OCI-LY3 (cell line): ENCODE data around the gene EPO.

ENCODE experiments used
- H2AFZ ChIP-seq: fragments of 200-600, 300-600 bp; shearing (Covaris generic); 2 replicates; pipeline ENCODE4 v1.6.0; 2014; ENCODE audit warnings: antibody characterized with exemption, low read depth, low read length
- H3K27ac ChIP-seq: fragments of 200-600, 300-600 bp; sonication (generic); 2 replicates; pipeline ENCODE4 v1.5.1; 2014; ENCODE audit warnings: mild to moderate bottlenecking, low read length, moderate library complexity, mixed read lengths
- H3K27me3 ChIP-seq: fragments of 200-600, 300-600 bp; sonication (generic); 2 replicates; pipeline ENCODE4 v1.6.1; 2014; ENCODE audit warnings: low read depth, low read length, mixed read lengths
- H3K36me3 ChIP-seq: fragments of 200-600, 300-600 bp; sonication (generic); replicated peaks from 2 replicates; pipeline ENCODE3; 2014; ENCODE audit warnings: low read depth, low read length, mixed read lengths
- H3K4me1 ChIP-seq: fragments of 300-600, 200-600 bp; sonication (generic); 2 replicates; pipeline ENCODE4 v1.6.1; 2014; ENCODE audit warnings: low read length, mixed read lengths
- H3K4me2 ChIP-seq: fragments of 200-600, 300-600 bp; sonication (generic); 2 replicates; pipeline ENCODE4 v1.6.1; 2014; ENCODE audit warnings: low read length, mixed read lengths
- H3K4me3 ChIP-seq: fragments of 300-600, 200-600 bp; sonication (generic); 2 replicates; pipeline ENCODE4 v1.5.1; 2014; ENCODE audit warnings: antibody characterized with exemption, mild to moderate bottlenecking, low read length, moderate library complexity
- H3K79me2 ChIP-seq: fragments of 300-600, 200-600 bp; shearing (Covaris generic); 2 replicates; pipeline ENCODE4 v1.6.1; 2014; ENCODE audit warnings: mild to moderate bottlenecking, low read length, mixed read lengths
- H3K9ac ChIP-seq: fragments of 300-600, 200-600 bp; shearing (Covaris generic); 2 replicates; pipeline ENCODE4 v1.6.0; 2014; ENCODE audit warnings: mild to moderate bottlenecking, low read length, moderate library complexity
- H3K9me3 ChIP-seq: fragments of 200-600, 300-600 bp; shearing (Covaris generic); 2 replicates; pipeline ENCODE4 v1.6.1; 2014; ENCODE audit warnings: low read length, mixed read lengths; ENCODE audit not compliant: insufficient read depth
- H4K20me1 ChIP-seq: fragments of 200-600, 300-600 bp; sonication (generic); 2 replicates; pipeline ENCODE4 v1.6.1; 2016; ENCODE audit warnings: low read length, mixed read lengths; ENCODE audit not compliant: insufficient read depth
- CTCF ChIP-seq: fragments of 200-600, 300-600 bp; sonication (generic); IDR thresholded peaks from 2 replicates; pipeline ENCODE4 v1.5.1; 2014; ENCODE audit warnings: antibody characterized with exemption, low read length, low read depth
- EZH2phosphoT487 ChIP-seq: fragments of 200-600 bp; shearing (Covaris generic); IDR thresholded peaks from 2 replicates; pipeline ENCODE4 v1.6.1; 2018; ENCODE audit warnings: antibody characterized with exemption, mixed run types, low read depth

EPO gene

DNA sequence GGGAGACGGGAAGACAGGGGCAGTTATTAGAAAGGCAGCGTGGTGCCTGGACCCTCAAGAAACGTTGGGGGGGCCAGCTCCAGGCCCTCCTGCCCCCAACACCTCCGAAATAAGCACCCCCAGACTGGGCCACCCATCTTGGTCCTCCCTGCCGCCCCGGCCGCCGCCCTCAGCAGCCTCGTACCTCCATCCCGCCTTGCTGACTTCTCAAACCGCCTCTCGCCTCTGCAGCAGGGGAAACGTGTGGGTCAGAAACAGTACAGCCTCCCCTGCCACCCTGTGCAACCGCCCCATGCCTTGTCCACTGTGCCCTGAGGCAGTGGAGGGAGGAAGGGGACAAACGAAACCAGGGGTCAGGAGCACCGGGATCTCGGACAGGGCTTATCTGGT is 33.5 kb upstream of the EPO start:
- no peak overlapping the region for H3K4me2 ChIP-seq
- peaks cover 39% of the 10 kb centered on the region for H3K36me3 ChIP-seq
- no peak overlapping the region for H2AFZ ChIP-seq
- peaks cover 32% of the 10 kb centered on the region for H4K20me1 ChIP-seq
- no peak overlapping the region for H3K9ac ChIP-seq
- H3K27me3 ChIP-seq: no peaks in the 10 kb centered on the region
- H3K4me3 ChIP-seq: no peak overlapping the region
- no peak overlapping the region for H3K27ac ChIP-seq
- peaks cover 5% of the 10 kb centered on the region for H3K4me1 ChIP-seq
- TF ChIP-seq CTCF (no peak), EZH2phosphoT487 (no peak)
- no peaks in the 10 kb centered on the region for H3K9me3 ChIP-seq
- H3K79me2 ChIP-seq: peaks cover 36% of the 10 kb centered on the region

- no peak overlapping the region for H3K9ac ChIP-seq
- H3K4me2 ChIP-seq: no peak overlapping the region
- H3K9me3 ChIP-seq: no peaks in the 10 kb centered on the region
- H2AFZ ChIP-seq: no peak overlapping the region
- H3K4me1 ChIP-seq: peaks cover 10% of the 10 kb centered on the region
- no peak overlapping the region for H3K27ac ChIP-seq
- H3K4me3 ChIP-seq: no peak overlapping the region
- no peak for TF ChIP-seq CTCF
- TF ChIP-seq EZH2phosphoT487: no peak
- peaks cover 37% of the 10 kb centered on the region for H4K20me1 ChIP-seq
- H3K27me3 ChIP-seq: no peaks in the 10 kb centered on the region
- peaks cover 40% of the 10 kb centered on the region for H3K79me2 ChIP-seq
- peaks cover 37% of the 10 kb centered on the region for H3K36me3 ChIP-seq
Measured at GRCh38 chr7:100687261-100687660, 33.0 kb upstream of the EPO start.

DNA sequence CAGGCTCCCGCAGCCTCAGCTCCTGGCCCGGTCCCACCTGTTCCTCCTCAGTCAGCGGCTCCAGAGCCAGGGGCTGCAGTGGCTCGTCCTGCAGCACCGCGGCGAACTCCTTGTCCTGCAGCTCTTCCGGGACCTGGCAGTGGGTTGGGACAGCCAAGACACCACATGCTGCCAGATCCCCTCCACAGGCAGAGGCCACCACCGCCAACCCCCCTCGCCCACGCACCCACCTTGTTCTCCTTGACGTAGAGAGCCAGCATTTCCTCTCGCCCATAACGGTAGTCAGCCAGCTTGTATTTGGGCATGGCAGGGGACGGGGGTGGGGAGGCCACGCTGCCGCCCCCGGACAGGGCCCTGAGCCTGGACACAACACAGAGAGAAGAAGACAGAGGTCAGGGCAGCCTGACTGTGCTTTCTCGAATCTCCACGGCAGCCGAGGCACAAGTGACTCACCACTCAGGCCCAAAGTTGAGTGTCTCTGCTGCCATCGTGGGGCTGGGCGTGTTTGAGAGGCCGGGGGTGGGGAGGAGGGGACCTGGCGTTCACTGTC is 32.4 kb upstream of the EPO start:
- H3K4me1 ChIP-seq: peaks cover 15% of the 10 kb centered on the region
- no peak overlapping the region for H3K4me3 ChIP-seq
- peaks cover 33% of the 10 kb centered on the region for H3K36me3 ChIP-seq
- peaks cover 42% of the 10 kb centered on the region for H4K20me1 ChIP-seq
- H2AFZ ChIP-seq: no peak overlapping the region
- no peak overlapping the region for H3K9ac ChIP-seq
- no peaks in the 10 kb centered on the region for H3K9me3 ChIP-seq
- H3K4me2 ChIP-seq: no peak overlapping the region
- no peaks in the 10 kb centered on the region for H3K27me3 ChIP-seq
- no peak overlapping the region for H3K27ac ChIP-seq
- H3K79me2 ChIP-seq: peaks cover 46% of the 10 kb centered on the region
- TF ChIP-seq EZH2phosphoT487 (no peak), CTCF (no peak)

DNA sequence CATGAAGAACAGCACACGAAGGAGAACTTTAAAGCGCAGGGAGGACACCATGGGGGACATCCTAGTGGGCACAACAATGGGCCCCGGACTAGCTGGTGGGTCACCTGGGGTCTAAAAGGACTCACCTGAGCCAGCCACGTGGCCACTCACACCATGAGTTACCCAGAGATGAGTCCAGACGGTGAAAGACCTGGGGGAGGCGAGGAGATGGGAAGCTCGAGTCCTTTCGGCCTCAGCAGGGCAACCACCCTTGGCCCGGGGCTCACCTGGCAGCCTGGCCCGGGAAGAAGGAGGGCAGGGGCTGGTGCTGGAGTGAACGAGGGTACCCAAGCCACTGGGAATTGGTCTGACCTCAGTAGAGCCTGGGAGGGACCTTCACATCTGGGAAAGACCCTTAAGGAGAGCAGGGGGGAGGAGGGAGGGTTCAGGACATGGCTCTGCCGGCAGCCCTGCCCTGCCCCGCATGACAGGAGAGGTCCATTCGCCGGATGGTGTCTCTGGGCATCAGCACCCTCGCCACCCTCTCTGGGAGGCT is 31.9 kb upstream of the EPO start:
- Histone ChIP-seq H4K20me1 (peaks cover 44% of the 10 kb centered on the region), H2AFZ (no peak overlapping the region), H3K36me3 (peaks cover 31% of the 10 kb centered on the region), H3K79me2 (peaks cover 52% of the 10 kb centered on the region), H3K27ac (no peak overlapping the region), H3K9me3 (no peaks in the 10 kb centered on the region), H3K4me1 (peaks cover 17% of the 10 kb centered on the region), H3K4me2 (no peak overlapping the region), H3K9ac (no peak overlapping the region), H3K4me3 (no peak overlapping the region), H3K27me3 (no peaks in the 10 kb centered on the region)
- no peak for TF ChIP-seq CTCF
- no peak for TF ChIP-seq EZH2phosphoT487
